ENCODE results near the gene PEX3. TPM values are rescaled to one million over a fixed set of nuclear protein-coding genes. Genes with fewer than 3 reads are reported as not detected.

The PEX3 gene
- total RNA-seq, 1 experiment from 2014 or later = 13.5 TPM

GRCh38 chr6:143471822-143472221, 21.2 kb downstream of the PEX3 start:
- Mint-ChIP-seq H3K4me3 (no peak overlapping the region), H3K36me3 (peaks cover 14% of the 10 kb centered on the region), H3K9me3 (no peaks in the 10 kb centered on the region), H3K4me1 (no peaks in the 10 kb centered on the region), H3K27ac (no peak overlapping the region), H3K27me3 (ENCODE audit: low read depth) (no peaks in the 10 kb centered on the region)
- POLR2A ChIA-PET = no interaction called here
- ATAC-seq (no peak), DNase-seq (ENCODE audit: low spot score) (no peak)
- TF ChIP-seq FOXP1 (CRISPR knock-in tag; IDR thresholded peaks at IDR 0.05; ENCODE audit: borderline replicate concordance) = no peak
- TF ChIP-seq PRDM15 (CRISPR knock-in tag; IDR thresholded peaks at IDR 0.05) = no peak
- no peak for TF ChIP-seq GABPB1 (CRISPR knock-in tag; IDR thresholded peaks at IDR 0.05)
- TF ChIP-seq EMX1 (CRISPR knock-in tag; IDR thresholded peaks at IDR 0.05) = no peak
- no peak for TF ChIP-seq ZNF671 (CRISPR knock-in tag; IDR thresholded peaks at IDR 0.05)
- no peak for TF ChIP-seq STAT6 (CRISPR knock-in tag; conservative IDR thresholded peaks at IDR 0.05; ENCODE audit: low read depth)
- no peak for TF ChIP-seq ETV6 (CRISPR knock-in tag; IDR thresholded peaks at IDR 0.05)
- no peak for TF ChIP-seq ERG (CRISPR knock-in tag; IDR thresholded peaks at IDR 0.05)
- TF ChIP-seq TCF7 (CRISPR knock-in tag; IDR thresholded peaks at IDR 0.05; ENCODE audit: low read depth) = no peak
- TF ChIP-seq NFE2L1 (CRISPR knock-in tag; IDR thresholded peaks at IDR 0.05) = no peak
- no peak for TF ChIP-seq NR1H2 (CRISPR knock-in tag; IDR thresholded peaks at IDR 0.05)
- no peak for TF ChIP-seq E2F5 (CRISPR knock-in tag; IDR thresholded peaks at IDR 0.05)
- no peak for TF ChIP-seq ZNF121 (CRISPR knock-in tag; IDR thresholded peaks at IDR 0.05)
- no peak for TF ChIP-seq ZNF416 (CRISPR knock-in tag; IDR thresholded peaks at IDR 0.05)
- CTCF ChIA-PET = no interaction called here

- ATAC-seq (no peak), DNase-seq (ENCODE audit: low spot score) (no peak)
- Mint-ChIP-seq H3K36me3 (peaks cover 10% of the 10 kb centered on the region), H3K9me3 (no peaks in the 10 kb centered on the region), H3K27me3 (ENCODE audit: low read depth) (no peaks in the 10 kb centered on the region), H3K4me3 (no peak overlapping the region), H3K27ac (no peak overlapping the region), H3K4me1 (no peaks in the 10 kb centered on the region)
- ChIA-PET POLR2A (no interaction called here), CTCF (no interaction called here)
- TF ChIP-seq E2F5 (CRISPR knock-in tag; IDR thresholded peaks at IDR 0.05) = no peak
- TF ChIP-seq FOXP1 (CRISPR knock-in tag; IDR thresholded peaks at IDR 0.05; ENCODE audit: borderline replicate concordance) = no peak
- no peak for TF ChIP-seq GABPB1 (CRISPR knock-in tag; IDR thresholded peaks at IDR 0.05)
- TF ChIP-seq TP53 (CRISPR knock-in tag; IDR thresholded peaks at IDR 0.05) = no peak
- no peak for TF ChIP-seq TEAD1 (CRISPR knock-in tag; IDR thresholded peaks at IDR 0.05)
- no peak for TF ChIP-seq MXD4 (CRISPR knock-in tag; IDR thresholded peaks at IDR 0.05; ENCODE audit: borderline replicate concordance)
- TF ChIP-seq ESRRA (CRISPR knock-in tag; IDR thresholded peaks at IDR 0.05; ENCODE audit: borderline replicate concordance) = no peak
- TF ChIP-seq FOXJ3 (CRISPR knock-in tag; IDR thresholded peaks at IDR 0.05; ENCODE audit: borderline replicate concordance) = no peak
- no peak for TF ChIP-seq FOXP4 (CRISPR knock-in tag; IDR thresholded peaks at IDR 0.05)
- no peak for TF ChIP-seq ZBTB21 (CRISPR knock-in tag; IDR thresholded peaks at IDR 0.05; ENCODE audit: borderline replicate concordance)
- no peak for TF ChIP-seq ZSCAN18 (CRISPR knock-in tag; IDR thresholded peaks at IDR 0.05)
- TF ChIP-seq SMAD3 (CRISPR knock-in tag; IDR thresholded peaks at IDR 0.05; ENCODE audit: borderline replicate concordance) = no peak
- no peak for TF ChIP-seq HMGA2 (CRISPR knock-in tag; IDR thresholded peaks at IDR 0.05)
These were observed 25.9 kb downstream of the PEX3 start for GRCh38 chr6:143476545-143476944.

Data from WTC11 (cell line).